GM19372 (cell line): Measurements from ENCODE around the gene CENPF.
"Not testable (repeated sequence)": the region's sequence is repeated elsewhere in the genome, so short reads cannot be mapped to it uniquely, and the experiment has no call there.

Experiments used
- ATAC-seq: cut with Tn5 transposase; IDR thresholded peaks from one replicate; pipeline ENCODE4 v1.9.1; 2021; ENCODE audit warnings: mild to moderate bottlenecking, low read depth, moderate library complexity; ENCODE audit not compliant: unreplicated experiment

CENPF gene

GRCh38 chr1:214657299-214657698 is 54.3 kb downstream of the CENPF start:
- ATAC-seq: no peak

DNA sequence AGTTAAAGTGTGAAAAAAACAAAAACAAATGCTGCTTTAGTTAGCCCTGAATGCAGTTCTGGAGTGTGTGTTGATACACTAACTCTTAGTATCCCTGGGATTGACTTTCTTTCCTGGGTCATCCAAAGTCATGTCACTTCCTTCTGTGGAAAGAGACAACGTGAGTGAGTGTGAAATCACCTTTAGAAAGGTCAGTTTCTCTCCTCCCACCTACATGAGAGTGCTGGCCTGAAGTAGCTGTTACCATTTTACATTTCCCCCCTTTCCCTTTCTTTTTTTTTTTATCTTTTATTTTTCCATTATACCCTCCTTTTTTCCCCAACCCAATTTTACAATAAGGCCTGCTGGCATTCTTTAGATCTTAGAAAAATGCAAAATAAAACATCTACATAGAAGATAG is 55.2 kb downstream of the CENPF start:
- no peak for ATAC-seq

DNA sequence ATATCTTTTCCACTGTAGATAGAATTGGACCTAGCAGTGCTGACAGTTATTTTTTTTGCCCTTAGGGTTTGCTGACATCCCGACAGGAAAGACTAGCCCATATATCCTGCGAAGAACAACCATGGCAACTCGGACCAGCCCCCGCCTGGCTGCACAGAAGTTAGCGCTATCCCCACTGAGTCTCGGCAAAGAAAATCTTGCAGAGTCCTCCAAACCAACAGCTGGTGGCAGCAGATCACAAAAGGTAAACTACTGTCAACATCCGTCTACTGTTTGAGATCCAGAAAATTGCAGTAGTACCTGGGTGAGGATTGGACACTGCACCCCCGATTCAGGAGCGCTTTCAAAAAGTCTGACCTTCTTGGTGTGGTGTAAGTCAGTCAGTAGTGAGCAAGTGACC is 55.8 kb downstream of the CENPF start:
- ATAC-seq: no peak

GRCh38 chr1:214660190-214660589 is 57.2 kb downstream of the CENPF start:
- no peak for ATAC-seq

DNA sequence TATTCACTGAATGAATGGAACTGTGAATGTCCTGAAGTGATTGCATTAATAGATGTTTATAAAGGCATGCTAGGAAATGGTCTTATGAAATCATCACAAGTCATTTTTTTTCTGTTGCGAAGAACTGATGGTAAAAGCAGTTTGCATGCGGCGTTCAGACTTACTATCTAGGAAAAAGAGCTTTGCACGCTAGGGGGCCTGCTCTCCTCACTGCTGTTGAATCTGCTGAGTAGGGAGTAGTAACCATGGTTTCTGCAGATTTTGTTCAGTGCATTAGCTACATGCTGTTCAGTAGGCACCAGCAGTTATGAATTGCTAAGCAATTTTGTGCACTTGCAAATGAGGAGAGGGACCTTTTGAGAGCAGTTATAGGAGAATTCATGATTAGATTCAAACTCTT is 57.9 kb downstream of the CENPF start:
- no peak for ATAC-seq

DNA sequence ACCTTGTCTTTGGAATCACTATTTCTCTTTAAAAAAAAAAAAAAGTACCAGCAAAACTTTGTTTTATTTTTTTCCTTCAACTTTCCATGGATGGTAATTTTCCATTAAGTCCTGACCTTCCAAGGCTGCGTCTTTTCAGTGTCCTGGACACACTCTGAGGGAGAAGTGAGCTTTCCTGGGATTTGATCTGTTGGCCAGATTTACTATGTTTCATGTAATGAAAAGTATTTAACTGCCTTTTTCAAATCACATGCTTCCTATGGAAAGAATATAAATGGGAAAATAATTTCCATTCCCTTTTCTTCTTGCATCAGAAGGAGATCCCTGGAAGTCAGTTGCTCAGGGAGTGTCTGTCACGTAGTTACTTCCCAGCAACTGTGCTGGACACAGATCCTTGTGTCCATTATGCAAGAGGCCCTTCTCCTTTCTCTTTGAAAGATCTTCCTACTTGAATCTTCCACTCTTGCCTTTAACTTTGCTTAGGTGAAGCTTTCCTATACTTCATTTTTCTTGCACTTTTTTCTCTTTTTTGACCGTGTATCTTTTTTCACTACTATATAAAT is 59.3 kb downstream of the CENPF start:
- no peak for ATAC-seq

DNA sequence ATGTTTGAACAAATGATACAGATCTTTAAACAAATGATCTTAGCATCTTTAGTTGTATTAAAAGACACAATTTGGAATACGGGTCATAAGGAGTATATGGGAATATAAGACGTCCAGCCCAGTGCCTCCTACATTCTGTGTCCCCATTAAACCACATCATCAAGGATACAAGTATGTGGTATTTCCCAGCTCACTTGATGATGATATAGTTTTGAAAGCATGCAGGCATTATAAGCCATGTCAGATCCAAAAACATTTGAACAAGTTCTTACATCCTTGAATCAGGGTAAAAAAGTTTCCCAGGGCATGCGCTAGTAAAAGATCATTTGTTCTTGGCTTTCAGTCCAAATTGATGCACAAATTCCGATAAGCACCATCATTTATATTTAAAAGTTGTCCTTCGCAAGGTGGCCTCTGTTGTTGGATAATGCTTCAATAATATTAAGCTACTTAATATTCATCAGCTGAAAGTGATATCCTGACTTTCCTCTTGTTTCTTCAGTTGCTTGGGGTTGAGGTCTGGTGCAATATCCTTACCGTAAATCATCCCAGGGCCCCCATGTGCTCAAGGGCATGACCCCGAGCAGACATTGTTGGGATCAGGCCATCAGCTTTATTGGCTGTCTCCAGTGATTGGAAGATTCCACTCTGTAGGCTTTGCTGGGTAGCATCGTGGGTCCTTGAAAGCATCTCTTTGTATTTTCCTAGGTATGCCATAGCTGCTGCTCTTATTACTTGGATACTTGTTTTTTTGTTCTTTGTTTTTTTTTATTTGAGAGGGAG is 61.8 kb downstream of the CENPF start:
- ATAC-seq: no peak

- ATAC-seq: no peak
These were observed 62.7 kb downstream of the CENPF start for GRCh38 chr1:214665606-214666110.

DNA sequence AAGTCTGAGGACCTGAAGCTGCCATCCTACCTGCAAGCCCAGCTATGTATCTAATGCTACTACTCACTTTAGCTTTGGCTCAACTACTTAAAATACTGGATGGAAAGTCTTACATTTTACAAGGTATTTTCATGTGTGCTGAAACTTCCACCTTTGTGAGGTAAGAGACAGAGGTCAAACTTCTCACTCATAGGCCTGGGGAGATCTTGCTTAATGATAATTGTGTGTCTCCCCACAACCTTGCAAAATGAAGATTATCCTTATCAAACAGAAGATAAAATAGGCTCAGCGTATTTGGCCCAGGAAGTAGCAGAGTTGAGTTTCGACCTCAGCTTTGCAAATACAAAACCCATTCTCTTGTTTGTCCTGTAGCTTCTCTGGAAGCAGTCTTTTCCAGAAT is 63.7 kb downstream of the CENPF start:
- ATAC-seq: no peak

- ATAC-seq: no peak
These were observed 67.1 kb downstream of the CENPF start for GRCh38 chr1:214670098-214670497.

GRCh38 chr1:214673029-214673428 is 70.0 kb downstream of the CENPF start:
- not testable (repeated sequence) for ATAC-seq

DNA sequence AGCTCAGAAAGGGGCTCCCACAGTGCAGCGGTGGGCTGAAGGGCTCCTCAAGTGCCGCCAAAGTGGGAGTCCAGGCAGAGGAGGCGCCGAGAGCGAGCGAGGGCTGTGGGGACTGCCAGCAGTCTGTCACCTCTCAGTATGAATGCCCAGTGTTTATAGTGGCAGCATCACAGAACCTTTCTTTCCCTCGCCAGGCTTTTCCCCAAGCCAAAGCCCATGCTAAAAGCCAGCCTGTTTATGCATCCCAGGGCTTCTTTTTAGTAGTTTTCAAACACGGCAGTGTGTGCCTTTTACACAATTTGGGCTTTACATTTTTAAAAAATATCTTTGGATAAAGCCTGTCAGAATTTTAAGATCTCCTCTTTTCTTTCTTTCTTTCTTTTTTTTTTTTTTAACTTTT is 70.6 kb downstream of the CENPF start:
- ATAC-seq: no peak

GRCh38 chr1:214675524-214675923 is 72.5 kb downstream of the CENPF start:
- not testable (repeated sequence) for ATAC-seq

GRCh38 chr1:214676747-214677146 is 73.8 kb downstream of the CENPF start:
- ATAC-seq: no peak

GRCh38 chr1:214677945-214678344 is 75.0 kb downstream of the CENPF start:
- ATAC-seq: no peak

DNA sequence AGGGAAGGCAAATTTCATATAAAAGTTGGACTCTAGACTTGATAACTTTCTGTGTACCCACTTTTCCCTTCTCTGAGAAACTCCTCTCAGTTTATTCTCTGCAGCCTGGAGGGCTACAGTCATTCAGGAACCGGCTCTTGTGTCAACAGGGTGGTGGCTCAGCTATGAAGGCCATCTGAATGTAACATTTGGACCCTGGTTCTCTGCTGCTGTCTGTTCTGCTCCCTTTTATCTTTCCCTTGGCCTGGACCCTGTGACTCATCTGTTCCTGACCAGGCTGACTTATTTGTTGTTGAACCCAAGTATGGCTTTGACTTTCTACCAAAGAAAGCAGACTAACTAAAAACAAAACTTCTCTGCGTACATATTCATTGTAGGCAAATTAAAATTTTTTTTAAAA is 75.4 kb downstream of the CENPF start:
- no peak for ATAC-seq

DNA sequence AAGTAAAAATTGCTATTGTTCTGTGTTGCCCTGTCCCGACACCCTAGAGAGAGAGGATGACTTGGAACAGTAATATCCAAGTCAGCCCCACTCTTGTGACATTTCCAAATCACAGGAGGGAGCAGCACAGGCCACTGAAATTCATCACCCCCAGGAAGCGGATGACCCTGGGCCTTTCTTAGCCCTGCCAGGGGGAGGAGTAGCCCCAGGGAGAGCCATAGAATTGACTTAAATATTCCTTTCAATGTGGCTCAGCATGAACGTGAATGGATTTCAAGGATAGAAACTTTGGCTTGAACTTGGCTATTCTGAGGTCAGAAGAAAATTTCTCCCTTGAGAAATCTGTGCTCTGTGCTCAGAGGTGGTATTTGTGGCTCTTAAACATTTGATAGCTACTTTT is 80.6 kb downstream of the CENPF start:
- no peak for ATAC-seq

DNA sequence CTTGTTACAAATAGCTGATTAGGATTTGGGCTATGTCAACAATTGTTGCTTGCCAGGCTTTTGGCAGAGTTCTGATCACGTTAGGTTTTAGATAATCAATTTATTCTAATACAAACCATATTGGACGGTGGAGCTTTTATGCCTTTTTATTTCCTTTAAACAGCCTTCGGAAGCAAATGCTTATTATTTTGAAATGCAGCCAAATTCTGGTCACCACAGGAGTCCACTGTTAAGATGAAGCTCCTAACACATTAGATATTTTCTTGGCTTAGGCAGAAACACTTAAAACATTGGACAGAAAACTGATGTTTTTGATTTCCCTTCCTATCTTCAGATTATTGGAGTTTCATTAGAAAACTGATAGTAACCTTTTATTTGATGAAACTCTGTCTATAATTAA is 82.9 kb downstream of the CENPF start:
- ATAC-seq: no peak

GRCh38 chr1:214686497-214686896 is 83.5 kb downstream of the CENPF start:
- no peak for ATAC-seq

DNA sequence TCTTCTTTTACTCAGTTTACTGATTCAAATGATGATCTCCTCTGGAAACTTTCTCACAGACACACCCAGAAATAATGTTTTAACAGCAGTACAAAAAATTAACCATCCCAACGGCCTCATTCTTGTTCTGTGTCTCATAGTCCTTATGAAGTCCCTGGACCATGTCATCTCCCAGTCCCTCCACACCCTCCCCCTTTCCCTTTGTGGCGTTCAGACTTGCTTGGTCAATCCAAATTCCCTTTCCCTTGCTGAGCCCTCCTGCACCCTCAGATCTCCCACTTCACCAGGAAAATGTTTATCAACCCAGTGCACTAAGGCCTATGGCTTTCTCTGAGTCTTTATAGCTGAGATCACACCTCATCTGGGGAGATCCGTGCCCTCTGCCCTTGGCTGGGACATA is 85.9 kb downstream of the CENPF start:
- no peak for ATAC-seq

- ATAC-seq: no peak
These were observed 91.8 kb downstream of the CENPF start for GRCh38 chr1:214694769-214695168.

GRCh38 chr1:214698559-214698958 is 95.6 kb downstream of the CENPF start:
- ATAC-seq: no peak
